C4-2B (cell line): Measurements from ENCODE around the gene CEP192.
A peak's percentile ranks its signal among the peaks of the same experiment; 100 is the strongest.

Source experiments
- H3K27ac ChIP-seq: fragments of 450-650 bp; 2 replicates; pipeline ENCODE4 v1.5.1; 2017
- ZFX ChIP-seq: fragments of 450-650 bp; IDR thresholded peaks from 2 replicates; pipeline ENCODE4 v1.6.1; 2017
- TF ChIP-seq, protein P1 (sequence below): fragments of 450-650 bp; conservative IDR thresholded peaks from 2 replicates; pipeline ENCODE4 v1.5.1; 2017; ENCODE audit warnings: mild to moderate bottlenecking

Gene CEP192, protein sequence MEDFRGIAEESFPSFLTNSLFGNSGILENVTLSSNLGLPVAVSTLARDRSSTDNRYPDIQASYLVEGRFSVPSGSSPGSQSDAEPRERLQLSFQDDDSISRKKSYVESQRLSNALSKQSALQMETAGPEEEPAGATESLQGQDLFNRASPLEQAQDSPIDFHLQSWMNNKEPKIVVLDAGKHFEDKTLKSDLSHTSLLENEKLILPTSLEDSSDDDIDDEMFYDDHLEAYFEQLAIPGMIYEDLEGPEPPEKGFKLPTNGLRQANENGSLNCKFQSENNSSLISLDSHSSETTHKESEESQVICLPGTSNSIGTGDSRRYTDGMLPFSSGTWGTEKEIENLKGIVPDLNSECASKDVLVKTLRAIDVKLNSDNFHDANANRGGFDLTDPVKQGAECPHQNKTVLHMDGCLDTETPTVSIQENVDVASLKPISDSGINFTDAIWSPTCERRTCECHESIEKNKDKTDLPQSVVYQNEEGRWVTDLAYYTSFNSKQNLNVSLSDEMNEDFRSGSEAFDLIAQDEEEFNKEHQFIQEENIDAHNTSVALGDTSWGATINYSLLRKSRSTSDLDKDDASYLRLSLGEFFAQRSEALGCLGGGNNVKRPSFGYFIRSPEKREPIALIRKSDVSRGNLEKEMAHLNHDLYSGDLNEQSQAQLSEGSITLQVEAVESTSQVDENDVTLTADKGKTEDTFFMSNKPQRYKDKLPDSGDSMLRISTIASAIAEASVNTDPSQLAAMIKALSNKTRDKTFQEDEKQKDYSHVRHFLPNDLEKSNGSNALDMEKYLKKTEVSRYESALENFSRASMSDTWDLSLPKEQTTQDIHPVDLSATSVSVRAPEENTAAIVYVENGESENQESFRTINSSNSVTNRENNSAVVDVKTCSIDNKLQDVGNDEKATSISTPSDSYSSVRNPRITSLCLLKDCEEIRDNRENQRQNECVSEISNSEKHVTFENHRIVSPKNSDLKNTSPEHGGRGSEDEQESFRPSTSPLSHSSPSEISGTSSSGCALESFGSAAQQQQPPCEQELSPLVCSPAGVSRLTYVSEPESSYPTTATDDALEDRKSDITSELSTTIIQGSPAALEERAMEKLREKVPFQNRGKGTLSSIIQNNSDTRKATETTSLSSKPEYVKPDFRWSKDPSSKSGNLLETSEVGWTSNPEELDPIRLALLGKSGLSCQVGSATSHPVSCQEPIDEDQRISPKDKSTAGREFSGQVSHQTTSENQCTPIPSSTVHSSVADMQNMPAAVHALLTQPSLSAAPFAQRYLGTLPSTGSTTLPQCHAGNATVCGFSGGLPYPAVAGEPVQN (N-terminal part only)

DNA sequence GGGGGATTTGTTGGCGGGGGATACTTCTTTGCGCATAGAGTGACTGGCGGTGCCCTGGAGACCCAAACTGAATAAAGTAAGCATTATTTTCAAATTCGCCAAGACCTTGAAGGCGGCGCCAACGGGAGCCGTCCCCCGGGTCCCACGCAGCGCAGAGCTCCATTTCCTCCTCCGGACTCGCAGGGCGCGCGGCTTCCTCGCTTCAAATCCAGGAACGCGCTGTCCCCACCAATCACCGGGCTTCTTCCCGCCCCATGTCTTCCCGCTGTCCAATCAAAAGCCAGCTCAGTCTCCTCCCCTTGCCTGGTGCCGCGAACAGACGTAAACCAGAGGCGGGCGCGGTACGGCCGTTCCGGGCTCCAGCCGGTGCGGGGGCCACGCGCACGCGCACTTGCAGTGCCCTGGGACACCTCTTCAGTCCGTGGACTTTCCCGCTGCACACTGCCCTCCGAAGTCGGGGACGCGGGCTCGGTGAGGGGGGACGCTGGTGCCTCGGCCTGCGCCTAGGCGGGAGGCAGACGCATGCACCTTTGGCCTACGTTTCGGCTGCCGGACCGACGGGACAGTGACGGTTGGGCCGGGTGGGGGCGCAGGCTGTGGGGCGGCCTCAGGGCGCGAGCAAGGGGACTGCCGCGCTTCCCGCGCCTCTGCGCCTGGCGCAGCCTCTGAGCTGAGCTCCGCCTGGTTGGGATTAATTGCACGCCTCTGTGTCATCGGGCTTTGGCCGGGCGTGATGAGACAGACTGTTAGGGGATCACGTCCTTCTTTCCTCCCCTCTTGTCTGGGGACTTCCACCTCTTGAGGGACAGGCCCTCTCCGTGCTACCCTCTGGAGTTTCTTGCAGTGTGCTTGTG is at the start of gene CEP192:
Gene CEP192, plus strand, starts transcription at position 396 of the 854 bp plus-strand sequence. CDS start 8,063 bp downstream, outside the sequence.
- TF ChIP-seq, protein P1, sequence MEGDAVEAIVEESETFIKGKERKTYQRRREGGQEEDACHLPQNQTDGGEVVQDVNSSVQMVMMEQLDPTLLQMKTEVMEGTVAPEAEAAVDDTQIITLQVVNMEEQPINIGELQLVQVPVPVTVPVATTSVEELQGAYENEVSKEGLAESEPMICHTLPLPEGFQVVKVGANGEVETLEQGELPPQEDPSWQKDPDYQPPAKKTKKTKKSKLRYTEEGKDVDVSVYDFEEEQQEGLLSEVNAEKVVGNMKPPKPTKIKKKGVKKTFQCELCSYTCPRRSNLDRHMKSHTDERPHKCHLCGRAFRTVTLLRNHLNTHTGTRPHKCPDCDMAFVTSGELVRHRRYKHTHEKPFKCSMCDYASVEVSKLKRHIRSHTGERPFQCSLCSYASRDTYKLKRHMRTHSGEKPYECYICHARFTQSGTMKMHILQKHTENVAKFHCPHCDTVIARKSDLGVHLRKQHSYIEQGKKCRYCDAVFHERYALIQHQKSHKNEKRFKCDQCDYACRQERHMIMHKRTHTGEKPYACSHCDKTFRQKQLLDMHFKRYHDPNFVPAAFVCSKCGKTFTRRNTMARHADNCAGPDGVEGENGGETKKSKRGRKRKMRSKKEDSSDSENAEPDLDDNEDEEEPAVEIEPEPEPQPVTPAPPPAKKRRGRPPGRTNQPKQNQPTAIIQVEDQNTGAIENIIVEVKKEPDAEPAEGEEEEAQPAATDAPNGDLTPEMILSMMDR, result peak; percentile 18; the same call in 1 of the 2 replicates
- TF ChIP-seq ZFX, result peak; percentile 80
- peak within 1 kb of the TSS; percentile 93 for H3K27ac ChIP-seq

DNA sequence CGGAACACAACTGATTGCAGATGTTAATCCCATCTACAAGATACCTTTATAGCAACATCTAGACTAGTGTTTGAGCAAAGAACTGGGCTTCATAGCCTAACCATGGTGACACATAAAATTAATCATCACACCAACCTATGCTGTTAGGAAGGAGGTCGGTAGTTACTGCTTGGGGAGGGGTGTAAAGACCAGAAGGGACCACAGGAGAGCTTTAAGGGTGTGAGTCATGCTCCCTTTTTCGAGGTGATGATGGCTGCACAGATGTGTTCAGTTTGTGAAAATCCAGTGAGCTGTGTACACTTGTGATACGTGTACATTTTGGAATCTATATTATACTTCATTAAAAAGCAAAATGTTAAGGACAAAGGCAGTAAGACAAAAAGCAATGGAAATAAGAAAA is 47.9 kb upstream of the CEP192 start:
- TF ChIP-seq ZFX, result no peak
- TF ChIP-seq, protein P1, result no peak
- H3K27ac ChIP-seq, result no peak overlapping the region

DNA sequence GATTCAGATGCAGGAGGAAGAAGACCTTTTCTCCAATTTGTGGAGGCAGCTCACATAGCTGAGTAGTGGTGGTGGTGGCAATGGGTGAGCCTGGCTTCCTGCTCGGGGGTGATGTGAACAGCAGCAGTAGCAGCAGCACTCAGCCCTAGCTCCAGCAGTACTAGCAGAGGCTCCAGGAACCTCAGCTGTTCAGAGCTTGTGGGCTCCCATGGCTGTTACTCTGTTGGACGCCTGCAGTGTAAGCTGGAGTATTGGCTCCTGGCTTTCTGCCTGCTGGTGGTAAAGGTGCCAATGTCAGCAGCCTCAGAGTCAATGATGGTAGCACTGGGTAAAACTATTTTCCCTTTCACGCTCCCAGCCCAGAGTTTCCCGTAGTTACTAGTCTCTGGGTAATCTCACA is 46.5 kb upstream of the CEP192 start:
- no peak for TF ChIP-seq ZFX
- TF ChIP-seq, protein P1, result no peak
- no peak overlapping the region for H3K27ac ChIP-seq

DNA sequence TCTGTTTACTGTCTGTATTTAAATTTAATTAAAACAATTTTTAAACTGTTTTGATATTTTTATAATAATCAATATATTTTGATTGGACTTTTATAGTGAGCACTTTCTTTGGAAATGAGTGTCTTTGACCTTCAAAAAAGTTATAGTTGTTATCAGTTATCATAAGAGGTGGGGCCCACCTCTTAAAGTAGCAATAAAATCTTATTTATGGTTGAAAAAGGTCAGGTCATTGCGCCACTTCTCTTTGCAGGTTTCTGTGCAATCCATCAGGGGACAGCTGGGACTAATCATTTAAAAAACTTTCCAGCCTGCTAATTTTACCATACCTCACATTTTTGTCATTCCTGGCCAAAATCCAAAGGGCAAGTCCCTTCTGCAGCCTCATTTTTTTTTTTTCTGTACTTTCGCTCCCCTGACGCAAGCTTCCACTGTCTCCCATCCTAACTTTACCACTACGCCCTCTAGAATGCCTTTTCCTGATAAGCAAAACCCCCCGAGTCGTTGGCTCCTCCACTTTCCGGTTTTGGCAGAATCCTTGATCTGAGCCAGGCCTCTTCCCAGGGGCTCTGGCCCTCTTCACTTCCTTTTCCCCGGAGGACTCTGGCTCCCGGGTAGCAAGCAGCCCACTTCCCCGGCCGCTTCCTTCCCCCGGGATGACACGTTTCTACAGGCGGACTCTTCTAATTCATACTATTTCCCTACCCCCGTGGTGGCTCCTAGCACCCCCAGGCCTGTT is 44.4 kb upstream of the CEP192 start:
- TF ChIP-seq ZFX, result no peak
- TF ChIP-seq, protein P1, result no peak
- H3K27ac ChIP-seq, result peak overlapping the region; percentile 78

DNA sequence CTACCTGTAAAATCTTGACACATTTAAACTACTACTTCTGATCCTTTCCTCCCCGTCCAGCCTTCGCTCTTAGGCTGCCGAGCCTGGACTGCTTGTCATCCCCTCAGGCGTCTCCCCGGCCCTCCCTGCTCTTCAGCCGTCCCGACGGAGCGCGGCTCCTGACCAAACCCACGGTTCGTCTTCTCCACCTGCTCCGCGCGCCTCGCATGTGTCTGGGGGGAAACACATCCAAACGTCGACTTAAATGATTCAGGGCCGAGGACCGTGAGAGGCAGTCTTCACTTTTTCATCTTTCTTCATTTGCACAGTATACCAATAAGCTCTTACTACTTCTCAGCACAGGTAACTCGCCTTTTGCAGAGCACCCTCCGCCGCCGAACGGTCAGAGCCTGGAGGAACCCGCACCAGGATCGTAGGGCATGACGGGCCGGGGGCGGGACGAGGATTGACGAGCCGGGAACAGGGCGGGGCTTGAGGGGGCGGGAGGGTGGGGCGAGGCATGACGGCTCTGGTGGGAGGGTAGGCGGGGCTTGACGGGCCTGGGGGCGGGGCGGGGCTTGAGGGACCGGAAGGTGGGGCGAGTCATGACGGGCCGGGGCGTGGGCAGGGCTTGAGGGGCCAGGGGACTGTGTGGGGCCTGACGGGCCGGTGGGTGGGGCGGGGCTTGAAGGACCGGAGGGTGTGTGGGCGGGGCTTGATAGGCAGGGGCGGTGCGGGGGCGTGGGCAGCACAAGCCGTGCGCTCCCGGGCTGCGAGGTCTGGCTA is 43.7 kb upstream of the CEP192 start, which contains the start of gene SEH1L:
Gene SEH1L, plus strand, starts transcription at position 727 of the 765 bp plus-strand sequence. CDS start 111 bp downstream, outside the sequence.
- peak; percentile 52; the same call in 1 of the 2 replicates for TF ChIP-seq ZFX
- TF ChIP-seq, protein P1, result no peak

More for the DNA sequence above, 43.7 kb upstream of the CEP192 start, which contains the start of gene SEH1L:
- H3K27ac ChIP-seq, result peak within 1 kb of the TSS; percentile 78
